Activated CD4-positive, alpha-beta T cell treated with anti-CD3 and anti-CD28 coated beads for 1 hour (primary cell): ENCODE data around the gene DUOX2.
"Not testable (repeated sequence)": the region's sequence is repeated elsewhere in the genome, so short reads cannot be mapped to it uniquely, and the experiment has no call there.

Experiments used
- DNase-seq: peaks from one replicate; pipeline ENCODE4 v3.0.0-alpha.2; 2020

DUOX2 gene

DNA sequence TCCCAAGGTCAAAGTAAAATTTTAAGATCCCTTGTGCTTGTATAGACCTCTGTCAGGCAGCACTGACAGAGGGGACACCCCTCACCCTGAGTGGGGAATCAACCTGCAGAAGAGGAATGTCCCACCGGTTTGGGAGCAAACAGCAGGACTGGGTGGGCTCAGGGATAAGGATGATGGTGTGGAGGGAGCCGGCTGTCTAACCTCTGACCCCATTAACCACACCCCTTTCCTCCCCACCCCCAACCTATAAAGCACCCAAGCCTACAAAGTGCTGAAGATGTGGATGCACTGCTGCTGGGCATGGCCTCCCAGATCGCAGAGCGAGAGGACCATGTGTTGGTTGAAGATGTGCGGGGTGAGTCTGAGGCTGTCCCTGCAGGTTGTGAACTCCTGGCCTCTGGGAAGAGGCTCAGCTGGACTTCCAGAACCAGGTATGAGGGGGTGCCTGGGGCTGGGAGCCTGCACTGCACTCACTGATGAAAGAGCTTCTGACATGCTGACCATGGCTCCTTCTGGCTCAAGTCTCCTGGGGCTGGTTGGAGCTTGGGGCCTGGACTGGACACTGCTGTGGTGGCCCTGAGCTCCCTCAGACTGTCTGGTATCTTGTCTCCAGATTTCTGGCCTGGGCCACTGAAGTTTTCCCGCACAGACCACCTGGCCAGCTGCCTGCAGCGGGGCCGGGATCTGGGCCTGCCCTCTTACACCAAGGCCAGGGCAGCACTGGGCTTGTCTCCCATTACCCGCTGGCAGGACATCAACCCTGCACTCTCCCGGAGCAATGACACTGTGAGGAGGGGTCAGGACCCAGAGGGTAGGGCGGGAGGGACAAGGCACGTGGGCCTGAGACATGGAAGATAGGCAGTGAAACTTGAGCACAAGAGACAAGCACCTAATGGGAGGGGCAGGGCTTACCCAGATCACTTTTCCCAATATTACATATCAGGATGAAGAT is 25.1 kb upstream of the DUOX2 start:
- no peak for DNase-seq

DNA sequence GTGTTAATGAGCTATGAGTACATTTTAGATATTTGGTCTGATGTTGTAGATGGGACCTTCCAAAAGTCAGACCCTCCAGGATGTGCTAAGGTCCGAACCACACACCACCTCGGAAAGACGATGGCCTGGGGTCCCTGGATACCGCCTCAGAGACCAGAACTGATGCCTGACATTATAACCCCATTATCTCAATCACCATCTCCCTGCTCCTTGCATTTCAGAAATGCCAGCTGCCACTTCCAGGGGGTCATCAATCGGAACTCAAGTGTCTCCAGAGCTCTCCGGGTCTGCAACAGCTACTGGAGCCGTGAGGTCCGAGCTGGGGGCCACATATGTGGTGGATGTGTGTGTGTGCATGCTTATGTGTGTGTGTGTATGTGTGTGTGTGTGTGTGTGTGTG is 23.7 kb upstream of the DUOX2 start:
- no peak for DNase-seq

DNA sequence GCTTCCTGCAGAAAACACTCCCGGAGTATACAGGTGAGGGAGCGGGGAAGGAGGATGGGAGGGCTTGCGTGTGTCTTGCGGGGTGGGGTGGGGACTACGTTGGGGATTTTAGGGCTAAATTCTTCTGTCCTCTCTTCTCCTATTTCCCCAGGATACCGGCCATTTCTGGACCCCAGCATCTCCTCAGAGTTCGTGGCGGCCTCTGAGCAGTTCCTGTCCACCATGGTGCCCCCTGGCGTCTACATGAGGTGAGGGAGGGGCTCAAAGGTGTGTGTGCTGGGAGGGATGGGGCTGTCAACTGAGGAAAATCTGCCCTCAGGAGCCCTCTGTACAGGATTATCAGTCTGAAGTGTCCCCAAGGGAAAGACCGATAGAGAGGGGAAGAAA is 22.4 kb upstream of the DUOX2 start:
- DNase-seq = no peak

DNA sequence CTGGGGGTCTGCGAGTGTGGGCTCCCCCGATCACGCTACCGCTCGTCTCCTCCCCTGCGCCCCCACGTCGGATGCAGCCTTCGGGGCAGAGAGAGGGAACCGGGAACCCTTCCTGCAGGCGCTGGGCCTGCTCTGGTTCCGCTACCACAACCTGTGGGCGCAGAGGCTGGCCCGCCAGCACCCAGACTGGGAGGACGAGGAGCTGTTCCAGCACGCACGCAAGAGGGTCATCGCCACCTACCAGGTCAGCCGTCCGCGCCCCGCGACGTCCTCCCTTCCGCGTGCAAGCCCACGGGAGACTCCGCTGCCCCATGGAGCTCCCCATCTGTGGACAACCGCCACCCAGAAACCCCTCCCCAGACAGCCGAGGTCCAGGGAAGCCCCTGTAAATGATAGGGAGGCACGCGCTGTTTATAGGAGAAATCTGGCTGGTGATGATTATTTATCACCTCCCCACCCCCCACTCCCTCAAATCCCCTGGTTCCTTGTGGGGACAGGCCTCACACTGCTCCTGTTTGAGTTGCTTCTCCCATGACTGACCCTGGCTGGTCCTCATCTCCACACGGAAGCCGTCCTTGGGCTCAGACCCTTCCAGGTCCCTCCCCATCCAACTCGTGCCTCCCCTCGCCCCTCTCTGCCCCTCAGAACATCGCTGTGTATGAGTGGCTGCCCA is 21.9 kb upstream of the DUOX2 start:
- DNase-seq = not testable (repeated sequence)

DNA sequence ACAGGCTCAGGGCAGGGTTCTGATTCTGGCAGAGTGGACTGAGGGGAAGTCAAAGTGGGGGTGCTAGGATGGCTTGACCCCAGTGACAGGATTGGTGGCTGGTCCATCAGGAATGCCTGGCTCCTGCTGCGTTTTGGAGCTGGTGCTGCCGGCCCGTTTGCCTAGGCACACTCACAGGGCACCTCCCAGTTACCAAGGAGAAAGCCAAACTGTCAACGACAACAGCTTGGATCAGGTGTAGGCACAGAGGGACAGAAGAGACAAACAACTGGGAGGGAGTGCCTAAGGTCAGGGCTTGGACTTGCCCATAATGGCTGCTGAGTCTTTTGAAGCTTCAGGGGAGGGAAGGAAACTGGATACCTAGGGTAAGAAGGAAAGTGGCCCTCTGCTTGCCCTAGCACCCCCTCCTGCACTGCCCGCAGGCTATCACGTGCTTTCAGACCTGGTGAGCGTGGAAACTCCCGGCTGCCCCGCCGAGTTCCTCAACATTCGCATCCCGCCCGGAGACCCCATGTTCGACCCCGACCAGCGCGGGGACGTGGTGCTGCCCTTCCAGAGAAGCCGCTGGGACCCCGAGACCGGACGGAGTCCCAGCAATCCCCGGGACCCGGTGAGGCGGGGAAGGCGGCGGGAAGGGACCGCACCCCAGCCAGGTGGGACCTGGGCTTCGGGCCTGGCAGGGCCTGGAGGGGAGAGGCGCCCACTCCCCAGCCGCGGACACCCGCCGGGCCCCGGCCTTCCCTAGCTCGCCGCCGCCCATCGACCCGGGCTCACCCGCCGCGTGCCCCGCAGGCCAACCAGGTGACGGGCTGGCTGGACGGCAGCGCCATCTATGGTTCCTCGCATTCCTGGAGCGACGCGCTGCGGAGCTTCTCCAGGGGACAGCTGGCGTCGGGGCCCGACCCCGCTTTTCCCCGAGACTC is 21.0 kb upstream of the DUOX2 start:
- no peak for DNase-seq

DNA sequence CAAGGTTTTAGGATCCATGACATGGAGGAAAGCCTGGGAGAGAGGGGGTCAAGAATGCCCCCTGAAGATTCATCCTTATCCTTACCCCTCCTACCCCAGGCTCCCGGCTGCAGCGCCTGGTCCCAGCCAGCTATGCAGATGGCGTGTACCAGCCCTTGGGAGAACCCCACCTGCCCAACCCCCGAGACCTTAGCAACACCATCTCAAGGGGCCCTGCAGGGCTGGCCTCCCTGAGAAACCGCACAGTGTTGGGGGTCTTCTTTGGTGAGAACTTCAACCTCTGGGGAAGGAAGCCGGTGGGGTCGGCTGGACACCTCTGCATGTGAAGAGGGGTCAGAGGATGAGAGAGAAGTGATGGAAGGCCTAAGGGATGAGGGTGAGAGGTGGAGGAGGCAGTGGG is 20.1 kb upstream of the DUOX2 start:
- DNase-seq = no peak

DNA sequence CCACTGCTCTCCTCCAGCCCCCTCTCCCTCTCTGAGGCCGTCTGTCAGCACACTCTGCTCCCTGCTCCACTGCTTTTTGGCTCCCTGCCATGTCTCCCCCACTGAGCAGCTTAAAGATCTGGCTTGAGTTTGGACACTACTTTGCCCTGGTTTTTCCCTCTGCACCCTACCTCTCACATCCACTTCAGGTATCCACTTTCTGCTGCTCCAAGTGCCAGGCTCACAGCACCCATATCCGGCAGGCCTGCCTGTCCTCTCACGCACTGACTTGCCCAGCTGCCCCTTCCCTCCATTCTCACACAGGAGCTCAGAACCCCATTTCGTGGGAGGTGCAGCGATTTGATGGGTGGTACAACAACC is 19.6 kb upstream of the DUOX2 start:
- no peak for DNase-seq

DNA sequence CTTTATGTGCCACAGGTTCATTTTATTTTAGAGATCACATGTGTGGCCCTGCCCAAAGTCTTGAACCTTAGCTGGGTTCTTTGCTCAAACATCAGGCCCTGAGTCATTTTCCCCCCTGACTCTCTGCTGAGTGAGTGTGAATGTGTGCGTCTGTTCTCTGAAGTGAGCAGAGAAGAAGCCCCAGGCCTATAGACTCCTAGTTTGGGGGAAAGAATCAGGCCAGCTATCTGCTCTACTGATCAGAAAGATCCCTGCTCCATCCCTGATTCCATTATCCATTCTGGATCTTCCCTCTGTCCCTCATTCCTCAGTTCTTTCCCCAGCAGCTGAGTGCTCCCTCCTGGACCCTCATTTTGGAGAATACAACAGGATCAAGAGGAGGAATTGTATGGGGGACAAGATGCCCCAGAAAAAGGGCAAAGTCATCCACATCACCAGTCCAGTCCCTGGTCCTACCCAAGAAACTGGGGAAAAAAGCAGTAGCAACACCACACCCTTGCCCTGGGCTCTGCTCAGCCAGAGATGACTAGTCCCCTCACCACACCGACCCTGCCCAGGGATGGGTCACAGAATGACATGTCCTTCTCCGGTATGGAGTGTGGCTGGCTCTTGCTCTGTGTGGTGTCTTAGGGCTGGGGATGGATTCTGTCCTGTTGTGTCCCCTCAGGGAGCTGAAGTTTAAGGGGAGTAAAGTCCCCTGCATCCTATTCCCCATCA is 19.0 kb upstream of the DUOX2 start:
- no peak for DNase-seq

DNA sequence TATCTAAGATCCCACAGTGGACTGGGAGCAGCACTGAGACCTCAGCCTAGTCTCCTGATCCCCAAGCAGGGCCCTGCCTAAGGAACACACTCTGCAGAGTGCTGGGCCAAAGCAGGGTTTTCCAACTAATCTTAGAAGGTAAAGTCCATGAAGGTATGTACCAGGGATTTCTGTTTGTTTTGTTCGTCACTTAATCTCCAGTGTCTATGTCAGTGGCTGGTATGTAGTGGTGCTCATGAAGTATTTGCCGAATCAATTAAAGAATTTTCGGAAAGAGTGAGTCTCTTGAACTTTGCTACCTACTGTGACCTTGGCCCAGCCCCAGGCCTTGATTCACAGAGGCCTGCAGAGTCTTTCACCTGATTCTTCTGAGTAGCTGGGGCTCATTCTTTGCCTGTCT is 17.5 kb upstream of the DUOX2 start:
- DNase-seq = no peak

DNA sequence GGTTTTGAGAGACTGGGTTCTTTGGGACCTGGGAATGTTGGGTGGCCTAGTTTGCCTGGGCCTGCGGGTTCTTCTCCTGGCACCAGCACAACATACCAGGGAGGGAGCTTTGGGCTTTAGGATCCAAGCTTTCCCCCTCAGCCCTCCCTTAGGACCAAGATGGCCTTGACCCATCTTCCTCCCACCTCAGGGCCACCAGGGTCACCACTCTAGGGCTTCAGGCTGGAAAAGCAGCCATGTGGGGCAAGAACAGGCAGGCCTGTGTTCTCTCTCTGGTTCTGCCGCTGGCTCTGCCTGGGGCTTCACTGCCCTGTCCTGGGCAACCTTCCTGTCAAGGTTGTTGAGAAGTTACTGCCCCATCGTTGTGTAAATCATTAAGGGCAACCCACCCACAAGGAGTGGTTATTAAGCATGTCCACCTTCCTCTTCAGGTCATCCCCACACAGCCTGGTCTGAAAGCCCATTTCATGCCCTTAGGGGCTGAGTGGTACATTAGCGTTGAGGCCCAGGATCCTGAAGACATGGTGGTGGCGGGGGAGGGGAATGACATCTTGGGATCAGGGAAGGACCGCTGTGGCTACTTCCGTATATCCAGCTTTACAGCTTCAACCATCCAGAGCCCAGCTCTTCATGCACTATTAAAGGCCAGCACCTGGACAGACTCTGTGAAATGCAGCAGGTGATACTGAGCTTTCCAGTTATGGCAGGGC is 16.5 kb upstream of the DUOX2 start:
- DNase-seq = no peak

DNA sequence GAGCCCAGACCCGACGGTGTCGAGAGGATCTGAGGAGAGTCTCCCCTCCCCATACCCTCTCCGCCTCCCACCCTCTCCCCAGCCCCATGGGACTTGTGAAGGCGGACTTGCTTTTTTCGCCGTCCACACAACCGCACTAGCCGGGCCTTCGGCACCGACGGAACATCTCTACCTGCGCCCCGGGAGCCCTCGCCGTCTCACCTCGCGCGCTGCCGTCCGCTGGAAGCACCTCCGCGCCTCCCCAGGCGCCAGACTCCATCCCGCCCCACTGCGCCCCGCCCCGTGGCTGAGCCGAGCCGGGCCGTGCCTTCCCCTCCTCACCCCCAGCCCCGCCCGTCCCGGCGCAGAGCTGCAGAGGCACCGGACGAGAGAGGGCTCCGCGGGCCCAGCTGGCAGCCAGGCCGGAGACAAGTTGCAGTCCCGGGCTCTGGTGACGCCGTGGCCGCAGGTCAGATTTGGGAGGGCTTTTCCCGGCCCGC is 15.7 kb upstream of the DUOX2 start, which contains the start of the genes DUOX1 and DUOXA1:
Gene DUOX1, plus strand, starts transcription at position 344 of the 479 bp plus-strand sequence. CDS start 1,973 bp downstream, outside the sequence.
Gene DUOXA1, minus strand, starts transcription at position 229 of the 479 bp plus-strand sequence. CDS start 6,865 bp downstream, outside the sequence.
- no peak for DNase-seq

DNA sequence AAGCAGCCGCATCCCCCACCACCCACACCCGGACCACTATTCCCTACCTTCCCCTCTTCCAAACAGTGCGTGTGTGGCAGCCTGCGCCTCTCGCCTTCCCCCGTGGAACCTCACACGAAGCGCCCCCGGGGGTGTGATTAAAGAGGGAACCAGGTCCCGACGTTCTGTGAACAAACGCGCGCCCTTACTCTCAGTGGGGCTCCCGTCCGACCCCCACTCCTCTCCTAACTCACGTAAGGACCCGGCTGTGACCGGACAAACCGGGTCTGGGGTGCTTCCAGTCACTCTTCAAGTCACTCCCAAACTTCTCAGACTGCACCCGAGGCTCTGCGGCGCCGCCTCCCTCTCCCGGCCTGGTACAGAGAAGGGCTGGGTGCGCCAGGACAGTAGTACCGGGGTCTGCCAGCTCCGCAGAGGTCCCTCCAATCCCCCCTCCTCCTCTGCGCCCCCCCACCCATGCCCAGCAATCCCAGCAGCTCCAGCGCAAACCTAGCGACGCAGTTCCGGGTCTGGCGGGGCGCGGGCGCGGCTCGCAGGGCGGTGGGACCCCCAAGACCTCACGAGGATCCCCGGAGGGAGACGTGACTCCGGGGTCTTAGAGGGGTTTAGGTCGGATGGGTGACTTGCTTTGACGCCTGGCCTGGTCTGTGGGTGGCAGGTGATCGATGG is 15.1 kb upstream of the DUOX2 start:
- no peak for DNase-seq

DNA sequence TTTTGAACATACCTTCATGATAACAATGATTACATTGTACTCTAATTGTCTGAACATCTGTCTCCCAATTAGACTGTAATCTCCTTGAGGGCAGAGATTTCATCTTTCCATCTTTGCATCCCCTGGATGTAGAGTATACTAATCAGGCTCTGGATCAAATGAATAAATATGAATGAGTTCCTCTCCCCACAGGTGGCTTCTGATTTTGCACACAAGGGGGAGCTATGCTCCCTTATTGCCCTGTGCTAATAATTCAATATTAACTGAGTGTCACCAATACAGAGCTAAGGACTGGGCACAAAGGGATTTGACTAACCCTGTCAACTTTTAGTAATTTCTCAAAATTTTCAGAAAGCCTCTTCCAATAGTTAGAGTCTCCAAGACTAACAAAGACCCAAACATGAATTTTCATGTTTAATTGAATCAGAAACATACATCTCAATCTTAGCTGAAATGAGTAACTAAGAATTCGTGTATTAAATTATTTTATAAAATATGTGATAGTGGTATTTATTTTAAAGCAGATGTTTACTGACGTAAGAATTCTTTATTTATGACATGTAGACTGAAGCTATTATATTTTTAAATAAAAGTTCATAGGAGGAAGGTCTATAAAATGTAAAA is 12.7 kb upstream of the DUOX2 start:
- DNase-seq = no peak

DNA sequence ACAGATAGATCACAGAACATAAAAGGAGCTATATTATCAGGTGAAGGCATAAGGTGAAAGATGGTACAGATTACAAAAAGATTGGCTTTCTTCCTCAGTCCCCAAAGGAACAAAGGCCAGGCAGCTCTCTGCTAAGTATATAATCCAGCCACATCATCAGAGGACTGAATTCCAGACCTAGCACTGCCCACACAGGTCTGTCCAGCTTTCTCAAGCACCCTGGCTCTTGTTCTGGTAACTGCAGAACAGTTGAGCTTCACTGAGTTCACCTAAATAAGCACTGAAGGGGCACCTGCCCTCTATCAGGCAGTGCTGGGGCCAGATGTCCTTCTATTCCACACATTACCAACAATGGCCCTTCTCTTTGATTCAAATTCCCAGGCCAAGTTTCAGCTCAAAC is 9.4 kb upstream of the DUOX2 start:
- DNase-seq = no peak

DNA sequence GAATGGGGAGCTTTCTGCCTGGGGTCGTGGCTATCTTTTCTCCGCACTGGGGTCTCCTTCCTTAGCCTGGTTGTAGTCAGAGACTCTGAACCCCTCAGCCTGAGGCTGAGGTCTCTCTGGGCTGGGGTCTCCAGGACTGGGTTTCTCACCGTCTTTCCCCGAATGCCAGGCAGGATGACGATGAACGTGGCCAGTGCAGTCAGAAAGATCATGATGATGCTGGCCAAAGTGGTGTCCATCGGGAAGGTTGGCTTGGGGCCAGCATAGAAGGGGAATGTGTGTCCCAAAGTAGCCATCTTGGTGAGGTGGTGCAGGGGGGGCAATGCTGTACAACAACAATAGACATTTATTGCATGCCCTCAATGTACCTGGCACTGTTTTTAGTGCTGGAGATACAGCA is 8.7 kb upstream of the DUOX2 start:
- DNase-seq = no peak

DNA sequence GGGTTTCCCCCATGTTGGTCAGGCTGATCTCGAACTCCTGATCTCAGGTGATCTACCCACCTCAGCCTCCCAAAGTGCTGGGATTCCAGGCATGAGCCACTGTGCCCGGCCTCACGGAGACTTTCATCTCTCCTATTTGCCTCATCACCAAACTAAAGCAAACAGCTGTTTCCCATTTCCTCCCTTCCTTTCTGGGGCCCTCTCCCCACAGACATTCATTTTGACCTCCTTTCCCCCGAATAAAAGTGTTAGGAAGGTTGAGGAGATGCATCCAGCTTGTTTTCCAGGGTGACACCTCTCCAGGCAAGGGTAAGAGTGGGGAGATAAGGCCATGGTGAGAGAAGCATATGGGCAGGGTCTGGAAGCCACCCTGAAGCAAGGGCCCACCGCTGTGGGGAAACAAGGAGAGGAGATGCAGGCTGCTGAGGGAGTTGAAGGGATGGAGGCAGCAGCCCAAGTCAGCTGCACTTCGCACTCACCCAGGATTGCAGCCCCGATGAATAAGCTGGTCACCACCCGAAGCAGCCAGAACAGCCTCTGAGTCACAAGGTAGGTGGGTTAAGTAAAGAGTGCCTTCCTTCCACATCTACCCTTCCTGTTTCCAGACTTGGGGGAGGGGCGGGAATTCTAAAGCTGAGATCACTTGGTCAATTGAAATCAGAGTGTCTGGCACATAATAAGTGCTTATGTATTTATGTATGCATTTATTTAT is 7.9 kb upstream of the DUOX2 start:
- no peak for DNase-seq

DNA sequence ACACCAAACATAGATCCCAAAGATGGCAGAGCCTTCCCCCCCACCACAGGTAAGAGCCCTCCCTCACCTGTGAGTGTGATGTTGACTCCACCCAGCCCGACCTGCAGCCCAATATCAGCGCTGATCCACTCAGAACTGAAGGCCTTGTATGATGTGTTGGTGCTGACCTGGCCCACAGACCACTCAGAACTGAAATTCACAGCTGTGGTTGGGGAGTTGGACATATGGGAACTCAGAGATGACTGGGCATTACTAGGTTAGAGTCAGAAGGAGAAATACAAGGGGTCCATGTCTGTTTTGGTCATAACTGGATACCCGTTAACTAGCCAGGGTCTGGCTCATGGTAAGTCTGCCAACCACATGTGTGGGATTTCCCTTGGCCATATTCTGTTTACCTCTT is 7.0 kb upstream of the DUOX2 start:
- no peak for DNase-seq

DNA sequence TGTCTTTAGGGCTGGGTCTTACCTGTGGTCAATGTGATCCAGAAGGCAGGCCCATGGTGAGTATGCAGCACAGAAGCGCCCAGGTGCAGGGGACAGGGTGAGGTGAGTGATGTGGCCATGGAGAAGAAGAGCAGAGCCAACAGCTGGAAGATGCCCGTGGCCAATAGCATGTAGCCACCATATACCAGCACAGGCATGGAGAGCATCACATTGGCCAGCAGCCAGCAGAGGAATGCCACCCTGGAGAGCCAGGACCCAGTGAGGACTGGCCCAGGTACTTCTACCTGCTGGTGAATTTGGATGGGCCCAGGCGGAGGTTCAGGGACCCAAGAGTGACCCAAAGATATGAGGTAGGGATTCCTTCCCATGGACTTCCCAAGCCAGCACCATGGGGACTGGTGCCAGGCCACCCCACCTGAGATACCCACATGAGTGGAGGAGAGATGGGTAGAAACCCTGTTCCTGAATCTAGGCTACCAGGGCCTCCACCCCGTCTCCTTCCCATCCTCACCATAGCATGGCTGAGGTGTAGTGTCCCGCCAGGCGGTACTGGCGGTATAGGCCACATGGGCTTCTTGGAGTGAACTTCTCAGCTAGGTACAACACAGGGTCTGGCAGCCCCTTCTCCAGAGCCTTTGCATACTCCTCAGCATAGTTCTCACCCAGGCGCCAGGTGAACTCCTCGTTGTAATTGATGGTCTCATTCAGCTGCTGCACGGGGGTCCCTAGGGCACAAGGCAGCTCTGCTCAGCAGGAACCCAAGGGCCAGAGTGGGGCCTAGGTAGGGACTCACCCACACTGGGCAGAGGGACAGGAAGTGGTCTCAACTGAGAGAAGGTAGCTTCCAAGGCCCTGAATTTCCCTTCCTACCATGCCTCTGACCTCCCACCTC is 6.4 kb upstream of the DUOX2 start:
- DNase-seq = no peak

DNA sequence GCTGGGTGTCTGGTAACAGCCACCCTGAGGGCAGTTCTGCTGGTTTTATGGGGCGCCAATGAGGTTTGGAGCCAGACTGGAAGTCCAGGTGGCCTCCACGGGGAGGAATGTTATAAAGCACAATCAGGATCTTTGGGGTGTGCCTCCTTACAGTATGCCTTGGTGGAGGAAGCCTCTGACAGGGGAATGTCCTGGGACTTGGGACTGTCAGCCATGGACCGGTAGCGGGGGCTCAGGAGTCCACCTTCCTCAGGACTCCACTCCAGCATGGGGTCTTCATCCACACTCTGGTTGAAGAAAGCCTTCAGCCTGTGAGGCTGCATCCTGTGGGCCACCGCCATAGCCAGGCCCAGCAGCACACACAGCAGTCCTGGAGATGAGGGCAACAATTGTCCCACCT is 5.0 kb upstream of the DUOX2 start:
- no peak for DNase-seq
